Sigmoid colon (tissue), 7 donors: ENCODE measurements around the gene CSF3R. TPM values are rescaled to one million over a fixed set of nuclear protein-coding genes. Genes with fewer than 3 reads are reported as not detected.

Source experiments
- DNase-seq: peaks from one replicate; pipeline ENCODE4 v3.0.0-alpha.2; 2019
- H3K27ac ChIP-seq, 4 donors: fragments of 200-600 bp; sonication (generic); one replicate each; pipeline ENCODE4 v1.5.1; 2016 to 2019; ENCODE audit warnings: mild to moderate bottlenecking in 1 of 4
- H3K27me3 ChIP-seq, 3 donors: fragments of 200-600 bp; sonication (generic); one replicate each; pipeline ENCODE4 v1.5.1; 2019; ENCODE audit warnings: mild to moderate bottlenecking in 1 of 3
- H3K36me3 ChIP-seq, 4 donors: fragments of 200-600 bp; sonication (generic); one replicate each; pipeline ENCODE4 v1.5.1; 2016 to 2019
- H3K4me1 ChIP-seq, 4 donors: fragments of 200-600 bp; sonication (generic); one replicate each; pipeline ENCODE4 v1.5.1; 2017 to 2019
- H3K4me3 ChIP-seq, 4 donors: fragments of 200-600 bp; sonication (generic); one replicate each; pipeline ENCODE4 v1.5.1; 2017 to 2019; ENCODE audit warnings: mild to moderate bottlenecking in 2 of 4, moderate library complexity in 1 of 4
- H3K9me3 ChIP-seq, 4 donors: fragments of 200-600 bp in 3 of 4; sonication (generic) in 3 of 4; one replicate each; pipeline versions ENCODE4 v1.5.1 to v1.6.1; 2013 to 2019
- EP300 ChIP-seq, 4 donors: sonication (generic); formaldehyde crosslinking; IDR thresholded peaks; one replicate each; pipeline ENCODE4 v1.6.1; 2017; ENCODE audit warnings: antibody characterized with exemption in 4 of 4
- POLR2A ChIP-seq, 2 donors: fragments of 450-650 bp; IDR thresholded peaks; one replicate each; pipeline ENCODE4 v1.6.1; 2016; ENCODE audit warnings: antibody characterized with exemption in 2 of 2, mild to moderate bottlenecking in 2 of 2, moderate library complexity in 2 of 2
- POLR2AphosphoS5 ChIP-seq, 4 donors: sonication (generic); formaldehyde crosslinking; IDR thresholded peaks; one replicate each; pipeline ENCODE4 v1.6.1; 2017; ENCODE audit warnings: antibody characterized with exemption in 4 of 4
- WGBS, 2 donors: extraction: QIAGEN DNeasy Blood & Tissue Kit; methylation state at CpG; one replicate each; pipeline ENCODE4 v1.1.7; 2013; 5-methylcytosine and 5-hydroxymethylcytosine counted together
- intact Hi-C: fragments of 100-400 bp; cut with DNase I; formaldehyde crosslinking; loops from one replicate; pipeline ENCODE4 v1.15.1; 2023
- polyA plus RNA-seq, 3 donors: library from polyadenylated mRNA; stranded (reverse); fragments of 200-250 nt; gene quantifications; one replicate each; pipeline ENCODE4 v1.2.3, GENCODE V29; 2013
- total RNA-seq, 4 donors: library from RNA; depleted of rRNA; stranded (reverse); fragments of >200 nt; gene quantifications; one replicate each; pipeline ENCODE4 v1.1.0, GENCODE V29; 2016
- TF ChIP-seq, protein P1 (sequence below), 4 experiments: fragments of 450-650 bp in 3 of 4; fragments of 200-600 bp in 1 of 4; IDR thresholded peaks; one replicate each; pipeline ENCODE4 v1.5.1; 2016 to 2019; ENCODE audit warnings: antibody characterized with exemption in 4 of 4, mild to moderate bottlenecking in 3 of 4, moderate library complexity in 2 of 4
- donor health status: healthy with polysubstance abuse.
- donor health status: Bipolar disorder and iron deficiency.
- donor health status: healthy.

The CSF3R gene
- total RNA-seq, result 1 to 10 TPM; 7.5 to 9.1 (median 8.6) TPM
- polyA plus RNA-seq, result 1 to 10 TPM; 3.9 to 4.2 (median 3.9) TPM

DNA sequence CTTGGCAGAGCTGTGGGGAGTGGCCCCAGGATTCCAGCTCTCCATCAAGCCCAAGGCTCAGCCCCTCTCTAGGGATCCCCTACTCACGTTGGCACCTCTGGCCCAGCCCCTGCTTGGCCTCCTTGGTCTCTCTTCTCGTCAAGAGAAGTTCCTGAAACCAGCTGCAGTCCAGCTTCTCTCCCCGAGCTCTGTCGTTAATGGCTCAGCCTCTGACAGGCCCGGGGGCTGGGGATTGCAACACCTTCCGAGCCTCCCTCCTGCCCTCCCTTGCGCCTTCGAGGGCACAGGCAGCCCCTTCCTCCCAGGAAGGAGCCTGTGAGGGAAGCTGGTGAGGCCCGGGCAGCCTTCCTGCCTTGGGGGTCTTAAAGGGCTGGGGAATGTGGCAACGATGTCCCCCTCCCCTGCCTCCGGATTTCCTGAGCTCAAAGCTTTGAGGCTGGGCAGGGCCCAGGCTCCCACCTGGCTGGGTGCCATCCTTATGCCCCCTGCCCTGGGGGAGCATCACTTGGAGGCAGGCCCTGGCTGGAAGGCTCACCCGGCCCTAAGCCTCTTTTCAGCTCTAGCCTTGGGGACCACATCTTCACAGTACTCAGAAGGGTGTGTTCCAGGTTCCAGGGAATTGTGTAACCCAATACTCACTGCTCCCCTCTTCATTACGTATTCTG, at the start of gene CSF3R:
CSF3R (minus strand) TSS at position 190 of the 665 bp plus-strand sequence. CDS start 3,417 bp downstream, outside the sequence.
- 45 to 60% methylated on average over 13 of the region's 13 CpGs for WGBS, 2 donors
- Histone ChIP-seq H3K27me3 (peaks cover 0 to 1% (median 0%) of the 10 kb centered on the region in 3 donors), H3K9me3 (no peaks in the 10 kb centered on the region), H3K4me3 (peak within 1 kb of the TSS in 2 of 4 donors; percentile 15 to 30), H3K27ac (peak within 1 kb of the TSS in 1 of 4 donors; percentile 3), H3K4me1 (no peaks in the 10 kb centered on the region), H3K36me3 (no peaks in the 10 kb centered on the region)
- DNase-seq, result peak; percentile 64
- intact Hi-C loops, result no loop called here
- TF ChIP-seq, protein P1, sequence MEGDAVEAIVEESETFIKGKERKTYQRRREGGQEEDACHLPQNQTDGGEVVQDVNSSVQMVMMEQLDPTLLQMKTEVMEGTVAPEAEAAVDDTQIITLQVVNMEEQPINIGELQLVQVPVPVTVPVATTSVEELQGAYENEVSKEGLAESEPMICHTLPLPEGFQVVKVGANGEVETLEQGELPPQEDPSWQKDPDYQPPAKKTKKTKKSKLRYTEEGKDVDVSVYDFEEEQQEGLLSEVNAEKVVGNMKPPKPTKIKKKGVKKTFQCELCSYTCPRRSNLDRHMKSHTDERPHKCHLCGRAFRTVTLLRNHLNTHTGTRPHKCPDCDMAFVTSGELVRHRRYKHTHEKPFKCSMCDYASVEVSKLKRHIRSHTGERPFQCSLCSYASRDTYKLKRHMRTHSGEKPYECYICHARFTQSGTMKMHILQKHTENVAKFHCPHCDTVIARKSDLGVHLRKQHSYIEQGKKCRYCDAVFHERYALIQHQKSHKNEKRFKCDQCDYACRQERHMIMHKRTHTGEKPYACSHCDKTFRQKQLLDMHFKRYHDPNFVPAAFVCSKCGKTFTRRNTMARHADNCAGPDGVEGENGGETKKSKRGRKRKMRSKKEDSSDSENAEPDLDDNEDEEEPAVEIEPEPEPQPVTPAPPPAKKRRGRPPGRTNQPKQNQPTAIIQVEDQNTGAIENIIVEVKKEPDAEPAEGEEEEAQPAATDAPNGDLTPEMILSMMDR (IDR thresholded peaks at IDR 0.05), result no peak
- no peak for TF ChIP-seq POLR2AphosphoS5 (IDR thresholded peaks at IDR 0.05)
- no peak for TF ChIP-seq EP300 (IDR thresholded peaks at IDR 0.05)
- no peak for TF ChIP-seq POLR2A (IDR thresholded peaks at IDR 0.05)

DNA sequence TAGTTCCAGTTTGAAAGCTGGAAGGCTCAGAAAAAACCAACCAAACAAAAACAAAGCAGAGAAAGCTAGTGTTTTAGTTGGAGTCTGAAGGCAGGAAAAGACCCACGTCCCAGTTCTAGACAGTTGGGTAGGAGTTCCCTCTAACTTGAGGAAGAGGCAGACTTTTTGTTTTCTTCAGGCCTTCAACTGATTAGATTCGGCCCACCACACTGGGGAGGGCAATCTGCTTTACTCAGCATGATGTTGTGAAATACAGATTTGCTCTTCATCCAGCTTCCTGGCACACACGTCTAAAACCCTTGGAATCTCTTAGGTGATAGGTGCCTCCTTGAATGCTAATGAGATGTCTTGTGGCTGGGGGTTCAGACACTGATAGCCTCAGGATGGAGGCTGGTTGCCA, 49.1 kb upstream of the CSF3R start:
- TF ChIP-seq, protein P1 (IDR thresholded peaks at IDR 0.05), result no peak
- TF ChIP-seq POLR2A (IDR thresholded peaks at IDR 0.05) (no peak), POLR2AphosphoS5 (IDR thresholded peaks at IDR 0.05) (no peak), EP300 (IDR thresholded peaks at IDR 0.05) (no peak)
- WGBS, 2 donors, result 48 to 76% methylated on average over 3 of the region's 3 CpGs
- Histone ChIP-seq H3K36me3 (no peaks in the 10 kb centered on the region), H3K4me3 (no peak overlapping the region), H3K27ac (no peak overlapping the region), H3K27me3 (peaks cover 0 to 18% (median 4%) of the 10 kb centered on the region in 3 donors), H3K4me1 (no peaks in the 10 kb centered on the region), H3K9me3 (peaks cover 0 to 2% (median 0%) of the 10 kb centered on the region in 4 donors)
- no peak for DNase-seq
- intact Hi-C loops, result no loop called here

DNA sequence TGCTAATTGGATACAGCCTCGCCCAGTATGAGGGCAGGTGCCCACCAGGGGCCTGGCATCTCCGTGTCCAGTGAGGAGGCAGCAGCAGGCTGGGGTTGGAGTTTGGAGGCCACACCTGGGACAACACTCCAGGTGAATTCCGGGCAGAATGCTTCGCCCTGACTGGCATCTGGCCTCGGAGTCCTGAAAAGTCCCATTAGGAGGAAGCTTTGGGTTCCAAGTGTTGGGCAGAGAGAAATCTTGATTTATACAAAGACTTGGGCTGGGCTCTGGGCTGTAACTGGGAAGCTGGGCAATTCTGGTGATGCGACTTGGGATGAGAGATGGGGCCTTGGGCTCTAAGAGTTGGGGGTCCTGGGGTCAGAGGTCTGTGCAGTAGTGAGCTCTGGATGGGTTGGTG, 48.1 kb upstream of the CSF3R start:
- Histone ChIP-seq H3K9me3 (peaks cover 0 to 2% (median 0%) of the 10 kb centered on the region in 4 donors), H3K36me3 (no peaks in the 10 kb centered on the region), H3K4me1 (no peaks in the 10 kb centered on the region), H3K27me3 (peaks cover 0 to 18% (median 4%) of the 10 kb centered on the region in 3 donors), H3K27ac (no peak overlapping the region), H3K4me3 (no peak overlapping the region)
- WGBS, 2 donors, result 67 to 73% methylated on average over 6 of the region's 6 CpGs
- intact Hi-C loops, result no loop called here
- peak; percentile 26 for DNase-seq
- TF ChIP-seq, protein P1 (IDR thresholded peaks at IDR 0.05), result no peak
- TF ChIP-seq POLR2A (IDR thresholded peaks at IDR 0.05) (no peak), EP300 (IDR thresholded peaks at IDR 0.05) (no peak)

DNA sequence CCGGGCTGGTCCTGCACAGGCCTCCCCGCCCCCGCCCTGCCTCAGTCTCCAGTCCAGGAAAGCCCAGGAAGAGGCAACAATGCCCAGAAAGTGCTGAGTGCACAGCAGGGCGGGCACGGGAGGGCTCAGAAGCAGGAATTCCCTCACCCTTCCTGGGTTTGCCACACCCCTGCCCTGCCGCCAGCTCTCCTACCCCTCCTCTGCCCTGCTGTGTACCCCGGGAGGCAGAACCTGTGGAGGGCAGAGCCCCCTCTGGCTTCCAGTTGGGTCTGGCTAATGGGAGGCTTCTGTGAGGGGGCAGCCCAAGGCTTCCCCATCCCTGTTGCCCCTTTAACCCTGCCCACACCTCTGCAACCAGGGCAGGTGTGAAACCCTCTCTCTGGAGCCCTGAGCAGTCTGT, 47.5 kb upstream of the CSF3R start:
- H3K4me1 ChIP-seq, result no peaks in the 10 kb centered on the region
- intact Hi-C loops, result no loop called here
- no peaks in the 10 kb centered on the region for H3K36me3 ChIP-seq
- peaks cover 0 to 18% (median 4%) of the 10 kb centered on the region in 3 donors for H3K27me3 ChIP-seq
- peak; percentile 47 for DNase-seq
- TF ChIP-seq EP300 (IDR thresholded peaks at IDR 0.05) (no peak), POLR2A (IDR thresholded peaks at IDR 0.05) (no peak), POLR2AphosphoS5 (IDR thresholded peaks at IDR 0.05) (no peak)
- TF ChIP-seq, protein P1 (IDR thresholded peaks at IDR 0.05), result no peak
- H3K27ac ChIP-seq, result no peak overlapping the region
- 48 to 67% methylated on average over 7 of the region's 7 CpGs for WGBS, 2 donors
- no peak overlapping the region for H3K4me3 ChIP-seq
- H3K9me3 ChIP-seq, result peaks cover 0 to 2% (median 0%) of the 10 kb centered on the region in 4 donors
